Activated naive CD4-positive, alpha-beta T cell treated with anti-CD3 and anti-CD28 coated beads, Interleukin-2, amount 10 ng/mL, durations not matched to agents 7 days and 5 days (primary cell): Measurements from ENCODE around the gene CRB1.

Experiments used
- CTCF ChIA-PET: fragments of 350-600 bp; sonication (Branson Sonifier 250); formaldehyde crosslinking; loops from one replicate; lab custom pipeline; 2021; ENCODE audit warnings: antibody characterized with exemption; lab: Charles Lee
- DNase-seq: peaks from one replicate; pipeline ENCODE4 v3.0.0-alpha.2; 2020
- H3K27ac Mint-ChIP-seq: one replicate; pipeline ENCODE4 v1.8.0; 2021; ENCODE audit warnings: mild to moderate bottlenecking, moderate library complexity, mixed read lengths
- H3K27me3 Mint-ChIP-seq: one replicate; pipeline ENCODE4 v1.8.0; 2021; ENCODE audit warnings: mild to moderate bottlenecking, mixed read lengths
- H3K36me3 Mint-ChIP-seq: one replicate; pipeline ENCODE4 v1.8.0; 2021; ENCODE audit warnings: mixed read lengths
- H3K4me1 Mint-ChIP-seq: one replicate; pipeline ENCODE4 v1.8.0; 2021; ENCODE audit warnings: mixed read lengths
- H3K4me3 Mint-ChIP-seq: one replicate; pipeline ENCODE4 v1.8.0; 2021; ENCODE audit warnings: mild to moderate bottlenecking, moderate library complexity, mixed read lengths
- H3K9me3 Mint-ChIP-seq: one replicate; pipeline ENCODE4 v1.8.0; 2021; ENCODE audit warnings: mixed read lengths

Gene CRB1

DNA sequence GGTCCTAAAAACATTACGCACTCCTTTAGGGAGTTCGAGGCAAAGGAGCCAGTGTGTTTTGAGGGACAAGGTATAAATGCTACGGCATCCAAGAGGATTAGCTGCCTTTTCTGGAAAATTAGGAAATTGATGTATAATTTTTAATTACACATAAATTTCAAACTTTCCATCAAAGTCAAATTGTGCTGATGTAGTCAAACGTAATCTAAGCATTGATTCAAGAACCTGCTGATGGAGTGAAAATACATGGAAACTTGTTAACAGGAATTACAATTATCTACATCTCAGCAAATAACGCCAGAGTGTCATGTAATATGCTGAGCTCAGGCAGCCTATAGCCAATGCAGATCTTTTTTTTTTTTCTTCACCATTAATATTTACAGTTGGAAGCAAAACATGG is 194.5 kb downstream of the CRB1 start:
- Mint-ChIP-seq H3K4me3 (no peak overlapping the region), H3K36me3 (no peaks in the 10 kb centered on the region), H3K9me3 (no peaks in the 10 kb centered on the region), H3K4me1 (no peaks in the 10 kb centered on the region), H3K27me3 (no peaks in the 10 kb centered on the region), H3K27ac (no peak overlapping the region)
- no peak for DNase-seq
- CTCF ChIA-PET, result interaction anchor here (0.6 kb wide), 1 partner anchor 1037 kb away, joined by 4 read pairs; no protein-coding TSS in a partner anchor

DNA sequence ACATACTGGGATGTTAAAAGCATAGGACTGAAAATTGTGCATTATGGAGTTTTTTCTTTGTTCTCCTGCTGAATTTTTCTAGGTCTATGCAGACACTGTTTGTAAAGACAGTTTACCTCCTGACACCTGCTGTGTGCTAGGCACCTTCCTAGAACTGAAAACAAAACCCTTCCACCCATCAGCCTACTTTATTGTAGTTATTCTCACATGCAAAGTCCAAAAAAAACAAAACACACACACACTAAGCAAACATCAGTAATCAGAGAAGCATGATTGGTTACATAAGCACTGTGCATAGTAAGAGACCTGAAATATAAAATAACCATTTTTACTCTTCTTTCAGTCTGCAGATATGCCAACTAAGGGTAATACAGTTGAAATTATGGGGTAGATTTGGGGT is 195.1 kb downstream of the CRB1 start:
- no peaks in the 10 kb centered on the region for H3K4me1 Mint-ChIP-seq
- H3K9me3 Mint-ChIP-seq, result no peaks in the 10 kb centered on the region
- DNase-seq, result no peak
- H3K27me3 Mint-ChIP-seq, result no peaks in the 10 kb centered on the region
- CTCF ChIA-PET, result no interaction called here
- no peaks in the 10 kb centered on the region for H3K36me3 Mint-ChIP-seq
- no peak overlapping the region for H3K27ac Mint-ChIP-seq
- H3K4me3 Mint-ChIP-seq, result no peak overlapping the region

DNA sequence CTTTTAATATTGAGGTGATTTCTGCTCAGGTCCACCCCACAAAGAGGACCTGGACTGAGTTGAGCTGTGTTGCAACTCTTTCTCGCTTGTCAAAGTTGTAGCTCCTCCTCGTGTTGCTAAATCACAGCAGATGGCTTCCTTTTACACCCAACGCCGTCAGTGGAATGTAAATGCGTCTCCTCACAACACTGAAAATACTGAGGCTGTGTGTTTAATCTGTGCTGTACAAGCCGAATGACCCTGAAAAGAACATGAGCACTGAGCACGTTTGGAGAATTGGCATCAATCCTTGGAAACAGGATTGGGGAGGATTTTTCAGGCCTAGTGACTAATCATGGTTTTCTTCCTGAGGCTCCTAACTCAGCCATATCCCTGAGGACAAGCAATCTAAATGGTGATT is 196.0 kb downstream of the CRB1 start:
- Mint-ChIP-seq H3K27ac (no peak overlapping the region), H3K36me3 (no peaks in the 10 kb centered on the region), H3K27me3 (no peaks in the 10 kb centered on the region), H3K4me1 (no peaks in the 10 kb centered on the region), H3K4me3 (no peak overlapping the region), H3K9me3 (no peaks in the 10 kb centered on the region)
- CTCF ChIA-PET, result no interaction called here
- DNase-seq, result no peak

DNA sequence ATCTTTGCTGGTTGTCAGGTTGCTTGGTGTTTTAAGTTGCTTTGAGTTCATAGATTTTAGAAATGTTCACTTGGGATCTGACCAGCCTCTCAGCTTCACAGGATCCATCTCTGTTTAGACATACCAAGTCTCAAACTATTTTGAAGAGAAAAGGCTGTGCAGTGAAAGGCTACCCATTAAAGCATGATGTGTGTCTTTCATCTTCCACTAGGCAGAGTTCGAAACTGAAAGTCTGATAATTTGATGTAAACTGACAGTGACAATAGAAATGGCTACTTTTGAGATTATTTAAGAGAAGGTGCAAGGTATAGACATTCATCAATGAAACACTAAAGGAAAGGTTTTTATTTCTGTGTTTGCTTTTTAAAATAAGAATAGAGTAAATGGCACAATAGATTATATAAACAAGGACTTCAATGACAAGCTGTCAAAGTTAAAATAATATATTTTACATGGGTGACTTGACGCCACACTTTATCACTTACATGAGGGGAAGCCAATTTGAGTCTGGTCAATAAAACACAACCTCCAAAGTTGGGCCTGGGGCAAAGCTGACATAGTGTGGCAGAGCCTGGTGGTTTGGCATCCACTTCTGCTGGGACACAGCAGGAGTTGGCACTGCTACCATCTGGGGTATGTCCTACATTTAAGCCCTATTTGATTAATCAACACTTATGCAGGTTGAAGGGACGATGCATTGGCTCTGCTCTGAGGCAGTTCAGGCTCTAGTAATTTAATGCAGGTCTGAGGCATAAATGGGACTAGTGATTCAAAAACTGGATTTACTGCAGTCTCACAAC is 197.7 kb downstream of the CRB1 start:
- H3K27me3 Mint-ChIP-seq, result no peaks in the 10 kb centered on the region
- no peak overlapping the region for H3K4me3 Mint-ChIP-seq
- DNase-seq, result no peak
- CTCF ChIA-PET, result interaction anchor here (1.1 kb wide), 1 partner anchor 22 kb away, joined by 3 read pairs; no protein-coding TSS in a partner anchor
- no peak overlapping the region for H3K27ac Mint-ChIP-seq
- no peaks in the 10 kb centered on the region for H3K9me3 Mint-ChIP-seq
- H3K36me3 Mint-ChIP-seq, result no peaks in the 10 kb centered on the region
- H3K4me1 Mint-ChIP-seq, result no peaks in the 10 kb centered on the region

DNA sequence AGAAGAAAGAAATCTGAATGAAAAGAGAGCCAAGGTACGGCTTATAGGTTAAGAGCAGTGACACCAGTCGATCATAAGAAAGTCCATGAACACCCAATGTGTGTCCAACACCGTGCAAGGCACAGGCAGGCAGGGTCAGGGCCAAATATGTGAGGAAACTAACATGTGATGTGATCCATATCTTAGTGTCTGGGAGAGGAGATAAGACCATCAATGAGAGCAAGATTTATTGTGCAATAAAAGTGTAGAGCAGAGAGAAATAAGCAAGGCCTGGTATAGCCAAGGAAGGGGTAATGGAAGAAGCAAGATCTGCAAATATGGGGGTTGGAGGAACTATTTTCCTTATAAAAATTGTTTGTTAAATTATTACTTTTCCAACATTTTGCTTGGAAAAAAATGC is 198.8 kb downstream of the CRB1 start:
- no peaks in the 10 kb centered on the region for H3K4me1 Mint-ChIP-seq
- CTCF ChIA-PET, result no interaction called here
- no peaks in the 10 kb centered on the region for H3K9me3 Mint-ChIP-seq
- no peak overlapping the region for H3K27ac Mint-ChIP-seq
- H3K27me3 Mint-ChIP-seq, result no peaks in the 10 kb centered on the region
- H3K4me3 Mint-ChIP-seq, result no peak overlapping the region
- no peaks in the 10 kb centered on the region for H3K36me3 Mint-ChIP-seq
- no peak for DNase-seq

DNA sequence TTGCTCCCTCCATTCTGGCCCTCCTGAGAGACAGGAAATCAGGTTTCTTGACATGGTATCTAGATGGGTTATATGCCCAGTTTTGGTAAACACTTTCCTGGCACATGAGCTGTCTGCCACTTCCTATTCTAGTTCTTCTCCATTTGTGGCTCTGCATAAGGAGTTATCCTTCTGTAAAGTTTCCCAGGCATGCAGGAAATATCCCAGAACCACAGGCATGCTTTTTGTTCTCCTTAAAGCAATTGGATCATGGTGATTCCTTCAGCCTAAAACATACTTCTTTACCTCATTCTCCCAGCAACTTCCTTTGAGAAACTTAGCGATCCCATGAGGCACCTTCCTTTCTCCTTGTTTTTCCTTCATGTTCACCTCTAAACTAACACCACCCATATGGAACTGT is 199.8 kb downstream of the CRB1 start:
- Mint-ChIP-seq H3K4me3 (no peak overlapping the region), H3K9me3 (no peaks in the 10 kb centered on the region), H3K27ac (no peak overlapping the region), H3K36me3 (no peaks in the 10 kb centered on the region), H3K27me3 (no peaks in the 10 kb centered on the region), H3K4me1 (no peaks in the 10 kb centered on the region)
- no peak for DNase-seq
- CTCF ChIA-PET, result no interaction called here

DNA sequence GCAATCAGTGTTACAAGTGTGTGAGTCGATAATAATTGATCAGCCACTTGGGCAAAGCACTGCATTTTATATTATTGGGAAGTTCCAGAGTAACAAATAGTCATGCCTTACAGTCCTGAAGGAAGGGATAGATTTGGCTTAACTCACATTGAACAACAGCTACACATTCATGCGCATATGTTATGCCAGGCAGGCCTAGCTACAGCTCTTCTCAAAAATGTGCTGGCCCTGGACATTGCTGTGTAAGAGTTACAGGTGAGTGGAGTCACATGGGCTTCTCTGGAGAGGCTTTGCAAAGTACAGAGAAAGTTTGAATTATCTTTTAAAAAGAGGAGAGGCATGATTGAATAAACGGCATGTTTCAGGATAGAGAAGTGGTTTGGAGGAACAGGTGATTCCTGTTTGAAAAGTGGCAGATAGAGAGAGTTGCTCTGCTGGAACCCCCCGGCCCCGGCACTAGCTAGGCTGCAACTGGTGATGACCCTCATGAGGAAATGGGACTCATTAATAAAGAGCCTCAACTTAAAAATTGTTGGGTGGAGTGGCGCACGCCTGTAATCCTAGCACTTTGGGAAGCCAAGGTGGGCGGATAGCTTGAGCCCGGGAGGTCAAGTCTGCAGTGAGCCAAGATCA is 200.6 kb downstream of the CRB1 start:
- Mint-ChIP-seq H3K9me3 (no peaks in the 10 kb centered on the region), H3K27ac (no peak overlapping the region), H3K36me3 (no peaks in the 10 kb centered on the region), H3K4me1 (no peaks in the 10 kb centered on the region), H3K27me3 (no peaks in the 10 kb centered on the region), H3K4me3 (no peak overlapping the region)
- no peak for DNase-seq
- CTCF ChIA-PET, result no interaction called here

DNA sequence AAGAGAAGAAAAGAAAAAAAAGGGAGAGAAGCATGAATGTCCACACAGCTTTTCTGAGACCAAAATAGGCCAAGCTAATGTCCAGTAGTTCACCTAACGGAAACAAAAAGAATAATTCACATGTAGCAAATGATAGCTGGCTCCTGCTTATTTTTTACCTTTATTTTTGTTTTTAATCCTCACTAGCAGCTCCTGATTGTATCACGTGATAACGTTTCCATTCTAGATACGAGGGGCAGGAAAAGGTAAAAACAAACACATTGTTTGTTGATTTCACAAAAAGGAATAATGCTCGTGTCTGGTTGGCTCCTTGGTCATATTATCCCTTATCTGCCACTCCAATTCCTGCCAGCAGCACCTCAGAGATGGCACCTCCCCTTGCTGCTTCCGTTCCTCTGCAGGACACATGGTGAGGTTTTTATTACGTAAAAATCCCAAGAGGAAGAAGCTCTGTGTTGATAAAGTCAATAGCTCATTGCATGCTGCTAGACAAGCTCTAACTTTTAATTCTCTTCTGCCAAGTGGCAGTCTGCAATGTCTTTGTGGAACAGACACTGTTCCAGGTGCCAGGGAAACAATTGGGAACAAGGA is 201.7 kb downstream of the CRB1 start:
- H3K27me3 Mint-ChIP-seq, result no peaks in the 10 kb centered on the region
- no peak overlapping the region for H3K4me3 Mint-ChIP-seq
- no peak for DNase-seq
- H3K9me3 Mint-ChIP-seq, result no peaks in the 10 kb centered on the region
- H3K4me1 Mint-ChIP-seq, result no peaks in the 10 kb centered on the region
- no peaks in the 10 kb centered on the region for H3K36me3 Mint-ChIP-seq
- CTCF ChIA-PET, result no interaction called here
- no peak overlapping the region for H3K27ac Mint-ChIP-seq

DNA sequence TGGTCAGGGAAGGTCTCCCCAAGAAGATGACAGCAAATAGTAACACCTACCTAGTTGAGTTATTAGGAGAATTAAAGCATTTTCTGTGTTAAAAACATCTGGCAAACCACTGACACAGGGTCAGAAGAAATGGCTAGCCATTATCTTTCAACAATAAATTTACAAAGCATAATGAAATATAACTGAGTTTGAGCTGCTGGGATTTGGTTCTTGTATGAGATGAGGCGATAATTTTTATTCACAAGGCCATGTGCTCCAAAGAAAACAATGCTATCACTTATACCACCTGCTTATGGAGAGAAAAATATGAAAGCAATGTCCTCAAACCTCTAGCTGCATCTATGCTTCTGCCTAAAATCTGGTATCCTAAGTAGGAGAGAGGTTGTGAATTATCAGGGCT is 202.3 kb downstream of the CRB1 start:
- Mint-ChIP-seq H3K9me3 (no peaks in the 10 kb centered on the region), H3K4me3 (no peak overlapping the region), H3K27me3 (no peaks in the 10 kb centered on the region), H3K27ac (no peak overlapping the region), H3K36me3 (no peaks in the 10 kb centered on the region), H3K4me1 (no peaks in the 10 kb centered on the region)
- CTCF ChIA-PET, result interaction anchor here (0.7 kb wide), 1 partner anchor 56 kb away, joined by 3 read pairs; no protein-coding TSS in a partner anchor
- DNase-seq, result no peak

DNA sequence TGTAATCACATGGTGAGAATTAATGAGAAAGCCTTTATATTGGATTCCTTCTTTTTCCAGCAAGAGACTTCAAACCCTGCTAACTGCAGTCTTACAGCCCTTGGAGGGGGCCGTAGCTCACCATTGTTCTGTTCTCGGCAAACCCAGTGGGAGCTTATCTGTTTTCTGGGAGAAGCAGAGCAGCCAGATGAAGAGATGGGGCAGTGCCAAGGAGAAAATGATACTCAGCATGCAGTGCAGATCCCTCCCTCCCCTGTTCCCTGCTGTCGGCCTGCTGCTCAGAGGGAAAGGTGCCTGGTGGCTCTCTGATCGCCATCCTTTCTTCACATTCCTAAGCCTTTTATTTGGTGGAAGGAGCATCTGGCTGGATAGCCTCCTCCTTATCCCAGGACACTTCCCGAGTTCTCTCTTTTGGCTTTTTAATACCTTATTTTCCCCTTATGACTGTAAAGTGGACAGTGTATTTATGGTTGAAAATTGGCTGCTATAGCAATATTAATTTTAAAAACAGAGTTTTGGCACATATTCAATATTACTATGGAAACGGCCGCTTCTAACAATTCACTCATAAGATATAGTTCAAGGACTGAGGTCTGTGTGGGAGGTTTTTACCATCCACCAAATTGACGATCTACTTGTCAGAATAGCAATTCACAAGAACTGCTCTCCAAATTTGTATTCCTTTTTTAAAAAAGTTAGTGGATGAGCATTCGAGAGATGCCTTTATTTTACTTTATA is 203.4 kb downstream of the CRB1 start:
- CTCF ChIA-PET, result no interaction called here
- DNase-seq, result no peak
- no peaks in the 10 kb centered on the region for H3K36me3 Mint-ChIP-seq

DNA sequence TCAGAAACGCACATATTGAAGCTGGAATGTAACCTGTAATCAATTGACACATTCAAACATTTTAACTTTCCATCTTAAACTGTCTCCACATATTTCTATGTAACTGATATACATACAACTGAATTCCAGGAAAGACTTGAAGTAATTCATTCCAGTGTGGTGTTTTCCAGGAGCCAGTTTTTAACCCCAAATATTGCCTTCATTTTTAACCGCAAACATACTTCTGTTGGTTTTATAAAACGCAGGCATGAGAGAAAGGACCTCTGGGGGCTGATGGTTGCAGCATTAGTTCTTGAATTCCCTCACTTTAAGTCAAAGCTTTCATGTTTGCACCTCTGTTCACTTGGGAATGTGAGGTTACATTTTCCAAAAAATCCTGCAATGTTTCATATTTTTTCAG is 204.1 kb downstream of the CRB1 start:
- Mint-ChIP-seq H3K27ac (no peak overlapping the region), H3K36me3 (no peaks in the 10 kb centered on the region), H3K4me3 (no peak overlapping the region), H3K4me1 (no peaks in the 10 kb centered on the region), H3K9me3 (no peaks in the 10 kb centered on the region), H3K27me3 (no peaks in the 10 kb centered on the region)
- CTCF ChIA-PET, result no interaction called here
- DNase-seq, result no peak

More for the DNA sequence above, 203.4 kb downstream of the CRB1 start:
- H3K27ac Mint-ChIP-seq, result no peak overlapping the region
- no peak overlapping the region for H3K4me3 Mint-ChIP-seq
- no peaks in the 10 kb centered on the region for H3K4me1 Mint-ChIP-seq
- H3K9me3 Mint-ChIP-seq, result no peaks in the 10 kb centered on the region
- H3K27me3 Mint-ChIP-seq, result no peaks in the 10 kb centered on the region

DNA sequence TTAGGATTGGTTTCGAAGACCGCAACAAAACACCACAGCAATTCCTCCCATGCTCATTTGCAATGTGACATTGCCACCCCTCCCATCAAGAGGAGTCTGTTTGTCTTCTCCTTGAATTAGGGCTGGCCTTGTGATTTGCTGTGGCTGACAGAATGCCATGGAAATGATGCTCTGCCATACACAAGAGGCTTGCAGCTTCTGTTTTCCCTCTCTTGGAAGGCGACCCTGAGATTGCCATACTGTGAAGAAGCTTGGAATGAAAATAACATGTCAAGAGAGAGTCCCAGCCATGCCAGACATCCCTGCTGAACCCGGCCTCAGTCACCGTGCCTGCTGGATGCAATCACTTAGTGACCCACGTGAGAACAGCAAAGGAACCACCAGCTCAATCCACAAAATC is 212.4 kb downstream of the CRB1 start:
- Mint-ChIP-seq H3K27ac (no peak overlapping the region), H3K4me3 (no peak overlapping the region), H3K4me1 (peaks cover 18% of the 10 kb centered on the region), H3K27me3 (no peaks in the 10 kb centered on the region), H3K36me3 (no peaks in the 10 kb centered on the region), H3K9me3 (no peaks in the 10 kb centered on the region)
- CTCF ChIA-PET, result interaction anchor here (1.2 kb wide), 1 partner anchor 46 kb away, joined by 3 read pairs; no protein-coding TSS in a partner anchor
- no peak for DNase-seq

DNA sequence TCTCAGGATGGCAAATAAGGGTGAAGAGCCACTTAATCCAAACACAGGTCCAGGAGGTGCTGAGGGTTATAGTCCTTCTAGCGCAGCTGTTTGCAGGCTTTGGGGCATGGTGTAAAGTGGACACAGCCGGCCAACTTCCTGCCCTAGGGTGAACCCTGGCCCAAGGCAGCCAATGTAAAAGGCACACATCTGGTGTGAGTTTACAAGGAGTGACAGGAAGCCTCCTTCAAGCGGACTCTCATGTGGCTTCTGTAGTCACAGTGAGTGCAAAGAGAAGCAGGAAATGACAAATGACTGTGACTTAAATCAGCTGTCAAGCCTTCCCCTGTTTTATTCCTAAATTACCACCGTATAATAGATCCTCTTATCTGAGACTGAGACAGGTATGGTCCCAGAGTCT is 213.0 kb downstream of the CRB1 start:
- H3K4me1 Mint-ChIP-seq, result peaks cover 18% of the 10 kb centered on the region
- H3K27ac Mint-ChIP-seq, result peak overlapping the region; percentile 29
- peak; percentile 52 for DNase-seq
- H3K4me3 Mint-ChIP-seq, result no peak overlapping the region
- H3K36me3 Mint-ChIP-seq, result no peaks in the 10 kb centered on the region
- no peaks in the 10 kb centered on the region for H3K27me3 Mint-ChIP-seq
- H3K9me3 Mint-ChIP-seq, result no peaks in the 10 kb centered on the region
- CTCF ChIA-PET, result no interaction called here

DNA sequence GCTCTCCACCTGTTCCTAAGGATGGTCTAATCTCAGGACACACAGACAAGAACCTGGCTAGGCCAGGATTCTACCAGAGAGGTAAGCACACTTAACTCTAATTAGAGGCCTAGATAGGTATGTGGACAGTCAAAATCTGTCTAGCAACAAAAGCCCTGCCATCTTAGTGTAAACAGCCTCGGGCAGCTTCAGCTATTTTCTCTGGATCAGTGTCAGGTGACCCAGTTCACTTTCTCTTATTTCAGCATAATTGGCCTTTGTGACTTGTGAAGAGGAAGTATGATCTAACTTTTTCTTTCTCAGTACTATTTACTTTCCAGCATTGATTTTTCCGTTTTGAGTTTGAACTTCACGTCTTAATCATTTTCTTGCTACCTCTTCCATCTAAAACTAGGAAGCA is 217.7 kb downstream of the CRB1 start:
- no peaks in the 10 kb centered on the region for H3K27me3 Mint-ChIP-seq
- no peak overlapping the region for H3K4me3 Mint-ChIP-seq
- CTCF ChIA-PET, result no interaction called here
- H3K9me3 Mint-ChIP-seq, result no peaks in the 10 kb centered on the region
- H3K27ac Mint-ChIP-seq, result no peak overlapping the region
- no peaks in the 10 kb centered on the region for H3K36me3 Mint-ChIP-seq
- peaks cover 13% of the 10 kb centered on the region for H3K4me1 Mint-ChIP-seq
- no peak for DNase-seq
